Dendritic cell treated with granulocyte-macrophage colony-stimulating factor and Interleukin-4, amounts not matched to agents 40 ng/mL and 50 ng/mL, for 4 days (primary cell): ENCODE data around the gene NFYC.

Source experiments
- H3K27ac Mint-ChIP-seq: one replicate; pipeline ENCODE4 v1.8.0; 2022; ENCODE audit warnings: mild to moderate bottlenecking, mixed read lengths
- H3K27me3 Mint-ChIP-seq: one replicate; pipeline ENCODE4 v1.8.0; 2022; ENCODE audit warnings: mild to moderate bottlenecking, mixed read lengths
- H3K36me3 Mint-ChIP-seq: one replicate; pipeline ENCODE4 v1.8.0; 2022; ENCODE audit warnings: low read depth, mixed read lengths
- H3K4me1 Mint-ChIP-seq: one replicate; pipeline ENCODE4 v1.8.0; 2022; ENCODE audit warnings: low read depth, mixed read lengths
- H3K4me3 Mint-ChIP-seq: one replicate; pipeline ENCODE4 v1.8.0; 2022; ENCODE audit warnings: mild to moderate bottlenecking, moderate library complexity, mixed read lengths
- H3K9me3 Mint-ChIP-seq: one replicate; pipeline ENCODE4 v1.8.0; 2022; ENCODE audit warnings: mixed read lengths
- intact Hi-C: fragments of 100-400 bp; cut with micrococcal nuclease; formaldehyde crosslinking; loops from one replicate; pipeline ENCODE4 v1.15.0; 2022

NFYC gene

DNA sequence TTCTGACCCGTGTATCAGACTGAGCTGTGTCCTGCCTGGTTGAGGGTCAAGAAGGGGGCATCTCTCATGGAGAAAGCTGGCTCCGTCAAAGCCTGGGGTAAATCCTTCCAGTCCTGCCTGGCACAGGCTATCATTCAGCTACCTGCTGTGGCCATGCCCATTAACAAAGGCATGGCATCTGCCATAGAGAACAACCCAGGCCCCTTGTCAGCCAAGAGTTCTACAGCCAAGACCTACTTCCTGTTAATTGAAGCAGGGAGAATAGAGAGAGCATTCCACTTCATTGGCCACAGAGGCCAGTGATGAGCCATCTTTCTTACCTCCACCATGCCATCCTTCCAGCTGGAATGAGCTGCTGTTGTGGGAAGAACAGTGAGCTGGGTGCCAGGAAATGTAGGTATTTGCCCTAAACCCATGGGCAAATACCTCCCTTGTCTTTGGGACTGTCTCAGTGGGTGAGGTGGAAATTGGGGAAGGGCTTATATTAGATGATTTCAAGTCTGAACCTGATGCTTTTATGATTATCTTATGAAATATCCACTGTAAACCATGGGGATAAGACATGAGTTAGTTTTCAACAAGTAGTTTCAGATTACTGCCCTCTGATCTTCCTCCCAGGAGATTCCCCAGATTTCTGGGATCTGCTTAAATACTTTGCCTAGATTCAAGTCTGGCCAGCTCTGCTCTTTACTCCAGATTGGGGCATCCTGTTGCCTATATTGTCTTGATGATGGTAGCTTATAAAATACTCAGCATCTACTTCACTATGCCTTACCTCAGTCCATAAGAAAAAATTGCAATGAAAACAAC lies 80.8 kb downstream of the NFYC start:
- Mint-ChIP-seq H3K27me3 (no peaks in the 10 kb centered on the region), H3K4me1 (peaks cover 9% of the 10 kb centered on the region), H3K4me3 (no peak overlapping the region), H3K9me3 (no peaks in the 10 kb centered on the region), H3K36me3 (peaks cover 86% of the 10 kb centered on the region), H3K27ac (no peak overlapping the region)
- intact Hi-C loops, result loop anchor here (10.0 kb wide), 2 partner anchors 158 to 182 kb away; no protein-coding TSS in a partner anchor

DNA sequence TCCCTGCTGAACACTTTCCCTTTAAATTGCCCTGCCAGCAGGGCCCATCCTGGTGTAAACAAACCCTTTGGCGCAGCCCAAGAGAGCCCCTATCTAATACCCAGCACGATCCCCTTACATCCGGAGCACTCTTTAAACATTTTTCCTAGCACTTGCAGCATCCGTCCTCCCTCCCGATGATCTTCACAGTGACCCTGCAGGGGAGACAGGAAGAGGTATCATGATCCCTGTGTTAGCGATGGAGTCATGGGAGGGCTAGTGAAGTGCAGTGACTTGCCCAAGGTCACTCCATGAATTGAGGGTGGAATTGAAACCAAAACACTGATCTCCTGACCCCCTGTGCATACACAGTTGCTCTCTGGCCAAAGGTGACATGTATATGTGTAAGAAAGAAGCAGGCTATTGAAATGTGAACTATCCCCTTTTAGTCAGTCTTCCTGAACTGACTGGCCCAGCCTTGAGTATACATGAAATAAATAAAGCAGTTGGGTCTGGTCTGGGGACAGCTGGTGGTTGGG lies 82.3 kb downstream of the NFYC start:
- no peaks in the 10 kb centered on the region for H3K27me3 Mint-ChIP-seq
- H3K27ac Mint-ChIP-seq, result no peak overlapping the region
- peaks cover 82% of the 10 kb centered on the region for H3K36me3 Mint-ChIP-seq
- intact Hi-C loops, result loop anchor here (1.0 to 10.0 kb wide), 3 partner anchors 76 to 181 kb away; no protein-coding TSS in a partner anchor
- H3K9me3 Mint-ChIP-seq, result no peaks in the 10 kb centered on the region
- H3K4me1 Mint-ChIP-seq, result peaks cover 13% of the 10 kb centered on the region
- H3K4me3 Mint-ChIP-seq, result no peak overlapping the region

DNA sequence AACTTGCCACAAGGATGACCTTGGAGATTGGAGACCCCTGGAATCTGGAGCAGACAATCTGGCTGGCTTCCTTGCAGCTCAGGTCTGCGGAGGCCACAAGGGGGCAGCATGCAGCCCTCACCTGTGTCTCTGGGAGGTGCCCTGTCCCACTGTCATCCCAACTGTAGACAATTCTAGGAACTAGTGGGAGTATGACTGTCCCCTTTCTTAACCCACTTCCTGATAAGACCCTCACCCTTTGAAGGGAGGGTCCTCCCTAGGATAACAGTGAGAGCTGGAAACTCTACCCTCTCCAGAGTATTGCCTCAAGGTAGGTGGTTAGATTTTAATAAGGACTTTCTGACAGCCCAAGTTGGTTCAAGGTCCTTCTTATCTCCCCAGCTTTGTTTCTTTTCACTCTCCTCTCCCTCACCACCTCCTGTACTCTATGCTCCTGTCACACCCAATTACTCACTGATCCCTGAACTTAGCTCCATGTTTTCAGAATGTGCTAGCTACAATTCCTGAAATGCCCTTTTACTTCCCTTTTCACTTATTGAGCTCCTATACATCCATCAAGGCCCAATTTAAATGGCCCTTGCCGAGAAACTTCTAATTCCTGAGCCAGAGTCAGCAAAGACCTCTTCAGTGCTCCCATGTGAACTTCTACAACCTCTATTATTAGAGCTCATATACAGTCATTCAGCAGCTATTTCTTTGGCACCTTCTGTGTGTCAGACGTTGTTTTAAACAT lies 82.9 kb downstream of the NFYC start:
- Mint-ChIP-seq H3K27ac (no peak overlapping the region), H3K36me3 (peaks cover 78% of the 10 kb centered on the region)

DNA sequence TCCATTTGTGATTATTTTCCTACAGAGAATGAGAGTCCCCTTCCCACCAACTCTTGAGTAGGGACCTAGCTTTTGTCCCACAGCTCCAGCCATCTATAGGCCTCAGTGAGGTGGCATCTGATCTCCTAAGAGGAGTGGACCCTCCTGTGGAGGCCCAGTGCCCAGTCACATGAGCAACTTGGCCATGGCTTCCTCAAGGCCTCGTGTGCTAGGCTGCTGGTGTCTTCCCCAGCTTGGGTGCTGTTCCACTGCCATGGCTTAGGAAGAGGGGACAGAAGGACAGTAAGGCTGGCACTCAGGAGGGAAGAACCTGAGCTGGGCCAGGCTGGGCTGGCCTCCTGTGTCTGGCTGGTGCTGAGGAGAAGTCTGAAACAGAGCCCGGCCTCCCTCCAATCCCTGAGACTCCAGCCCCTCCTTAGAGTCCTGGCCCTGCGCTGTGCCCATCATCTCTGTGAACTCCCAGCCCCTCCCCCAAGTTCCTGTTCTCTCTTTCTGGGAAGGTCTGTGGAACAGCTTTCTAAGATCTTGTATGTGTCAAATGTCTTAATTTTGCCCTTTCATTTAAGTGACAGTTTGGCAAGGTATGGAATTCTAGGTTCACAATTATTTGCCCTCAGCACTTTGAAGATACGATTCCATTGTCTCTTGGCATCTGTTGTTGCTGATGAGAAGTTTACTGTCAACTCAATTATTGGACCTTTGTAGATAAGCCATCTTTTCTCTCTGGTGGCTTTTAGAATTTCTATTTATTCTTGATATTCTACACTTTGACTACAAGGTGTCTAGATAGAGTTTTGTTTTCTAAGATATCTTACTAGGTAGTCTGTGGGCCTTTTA lies 85.0 kb downstream of the NFYC start:
- H3K36me3 Mint-ChIP-seq, result peaks cover 58% of the 10 kb centered on the region
- no peak overlapping the region for H3K27ac Mint-ChIP-seq
- intact Hi-C loops, result loop anchor here (10.0 kb wide), 2 partner anchors 162 to 178 kb away; no protein-coding TSS in a partner anchor
- H3K9me3 Mint-ChIP-seq, result no peaks in the 10 kb centered on the region
- peaks cover 7% of the 10 kb centered on the region for H3K27me3 Mint-ChIP-seq
- no peak overlapping the region for H3K4me3 Mint-ChIP-seq
- H3K4me1 Mint-ChIP-seq, result peaks cover 23% of the 10 kb centered on the region

More for the DNA sequence above, 82.9 kb downstream of the NFYC start:
- no peaks in the 10 kb centered on the region for H3K9me3 Mint-ChIP-seq
- no peak overlapping the region for H3K4me3 Mint-ChIP-seq
- no peaks in the 10 kb centered on the region for H3K27me3 Mint-ChIP-seq
- intact Hi-C loops, result loop anchor here (1.0 to 10.0 kb wide), 3 partner anchors 76 to 180 kb away; no protein-coding TSS in a partner anchor
- H3K4me1 Mint-ChIP-seq, result peaks cover 15% of the 10 kb centered on the region

DNA sequence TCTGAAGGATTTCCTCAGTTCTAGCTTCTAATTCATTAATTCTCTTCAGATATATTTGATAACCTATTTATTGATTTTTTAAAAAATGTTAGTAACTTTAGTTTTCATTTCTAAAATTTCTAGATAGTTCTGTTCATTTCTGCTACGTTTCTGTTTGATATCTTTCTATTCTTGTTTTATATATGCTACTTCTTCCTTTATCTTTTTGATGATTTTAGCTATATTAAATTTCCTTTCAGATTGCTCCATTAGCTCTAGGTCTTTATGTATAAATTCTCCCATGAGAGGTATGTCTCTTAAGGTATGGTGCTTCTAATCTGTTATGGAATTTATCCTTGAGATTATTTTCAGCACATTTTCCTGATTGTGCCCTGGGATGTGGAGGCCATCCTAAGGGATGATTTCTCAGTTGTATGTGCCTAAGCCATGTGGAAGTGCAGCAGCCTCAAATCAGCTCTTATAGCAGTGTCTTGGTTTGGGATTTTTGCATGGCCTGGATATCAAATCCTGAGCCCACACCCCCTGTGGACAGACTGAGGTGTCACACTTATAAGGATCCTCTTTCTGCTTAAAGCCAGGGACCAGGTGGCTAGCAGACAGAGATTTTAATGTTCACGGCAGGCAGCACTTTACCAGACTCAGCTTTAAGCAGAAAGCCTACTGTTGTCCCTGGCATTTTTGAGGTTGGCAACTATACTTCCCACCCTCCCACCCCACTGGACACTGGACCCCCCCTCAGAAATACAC lies 85.9 kb downstream of the NFYC start:
- H3K4me1 Mint-ChIP-seq, result peaks cover 25% of the 10 kb centered on the region
- H3K36me3 Mint-ChIP-seq, result peaks cover 50% of the 10 kb centered on the region
- H3K9me3 Mint-ChIP-seq, result no peaks in the 10 kb centered on the region
- intact Hi-C loops, result loop anchor here (10.0 kb wide), 2 partner anchors 163 to 177 kb away; no protein-coding TSS in a partner anchor
- peaks cover 16% of the 10 kb centered on the region for H3K27me3 Mint-ChIP-seq
- H3K27ac Mint-ChIP-seq, result no peak overlapping the region
- H3K4me3 Mint-ChIP-seq, result no peak overlapping the region

DNA sequence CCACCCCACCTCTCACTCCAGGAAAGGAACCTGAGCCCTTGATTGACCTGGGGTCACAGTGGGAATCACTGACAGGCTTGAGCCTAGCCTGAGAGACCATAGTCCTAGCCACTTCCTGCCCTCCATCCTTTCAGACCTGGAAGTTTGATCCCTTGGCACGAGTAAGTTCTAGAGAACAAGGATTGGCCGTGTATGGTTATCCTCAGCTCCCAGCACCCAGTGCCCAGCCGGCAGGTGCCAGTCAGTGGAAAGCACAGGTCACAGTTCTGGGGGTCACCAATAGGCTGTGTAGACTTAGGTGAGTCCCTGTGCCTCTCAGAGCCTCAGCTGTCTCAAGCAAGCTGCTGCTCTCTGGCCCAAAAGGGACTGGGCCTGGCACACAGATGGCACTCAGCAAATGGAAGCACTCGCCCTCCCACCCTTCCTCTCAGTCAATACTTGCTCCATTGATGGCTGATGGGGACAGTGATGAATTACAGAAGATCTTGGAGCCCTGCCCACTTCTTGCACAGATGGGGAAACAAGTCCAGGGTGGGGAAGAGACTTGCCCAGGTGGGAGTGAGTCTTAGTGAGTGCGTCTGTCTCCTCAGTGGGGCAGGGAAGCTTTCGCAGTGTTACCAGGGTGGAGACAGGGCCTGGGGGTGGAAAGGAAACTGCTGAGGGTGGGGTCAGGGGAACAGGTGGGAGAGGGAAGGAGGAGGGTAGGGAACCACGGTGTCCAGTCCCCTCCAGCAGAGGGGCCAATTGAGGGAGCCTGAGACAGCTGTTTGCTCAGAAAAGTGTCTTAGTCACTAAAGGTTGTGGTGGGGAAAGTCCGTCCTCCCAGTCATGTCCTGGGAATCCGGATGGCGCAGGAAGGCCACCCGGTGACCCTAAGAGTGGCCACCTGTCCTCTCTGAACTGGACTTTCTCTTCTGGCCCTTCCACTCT lies 89.4 kb downstream of the NFYC start:
- Mint-ChIP-seq H3K4me1 (peaks cover 45% of the 10 kb centered on the region), H3K27me3 (peaks cover 45% of the 10 kb centered on the region), H3K9me3 (no peaks in the 10 kb centered on the region), H3K27ac (no peak overlapping the region), H3K4me3 (no peak overlapping the region), H3K36me3 (peaks cover 27% of the 10 kb centered on the region)
- intact Hi-C loops, result no loop called here

DNA sequence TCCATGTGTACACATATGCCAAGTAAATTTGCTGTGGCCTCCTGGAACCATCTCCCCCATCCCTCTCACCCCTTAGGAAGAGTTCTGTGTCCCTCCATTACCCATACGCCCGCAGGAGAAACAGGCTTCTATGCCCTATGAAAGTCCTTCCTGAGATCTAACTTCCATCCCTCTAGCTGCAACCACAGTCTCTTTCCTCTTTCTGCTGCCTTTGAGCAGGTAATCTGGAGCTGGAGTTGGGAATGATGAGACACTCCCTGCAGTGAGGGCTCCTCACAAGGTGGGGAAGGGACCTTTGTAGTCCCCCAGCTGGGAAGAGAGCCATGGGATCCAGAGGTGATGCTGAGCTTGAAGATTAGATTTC lies 90.1 kb downstream of the NFYC start:
- Mint-ChIP-seq H3K27ac (no peak overlapping the region), H3K9me3 (no peaks in the 10 kb centered on the region), H3K36me3 (peaks cover 20% of the 10 kb centered on the region), H3K27me3 (peaks cover 48% of the 10 kb centered on the region), H3K4me3 (no peak overlapping the region), H3K4me1 (peaks cover 40% of the 10 kb centered on the region)
- intact Hi-C loops, result no loop called here

DNA sequence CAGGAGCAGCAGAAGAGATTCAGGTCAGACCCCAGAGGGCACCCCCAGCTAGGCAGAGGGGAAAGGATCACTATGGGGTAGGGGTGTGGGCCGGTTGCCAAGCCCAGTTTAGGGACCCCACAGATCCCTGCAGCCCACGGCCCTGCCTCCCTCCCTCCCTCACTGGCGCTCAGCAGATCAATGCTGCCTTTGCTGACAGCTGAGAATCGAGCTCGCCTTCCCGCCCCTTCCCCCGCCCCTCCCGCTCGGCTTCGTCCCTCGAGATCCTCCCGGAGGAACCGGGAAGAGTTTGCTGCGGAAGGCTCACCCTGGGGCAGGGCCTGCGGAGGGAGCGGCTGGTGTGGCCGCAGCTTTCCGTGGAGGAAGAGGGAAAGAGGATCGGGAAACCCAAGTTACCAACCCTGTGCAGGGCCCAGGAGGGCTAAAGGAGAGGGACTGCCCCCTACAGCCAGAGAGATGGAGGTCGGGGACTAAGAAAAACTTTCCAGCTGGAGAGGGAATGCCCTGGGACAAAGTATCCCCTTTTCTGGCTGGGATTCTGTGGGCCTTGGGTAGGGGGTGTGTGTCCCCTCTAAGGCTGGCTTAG lies 91.0 kb downstream of the NFYC start:
- peaks cover 12% of the 10 kb centered on the region for H3K36me3 Mint-ChIP-seq
- H3K27me3 Mint-ChIP-seq, result peaks cover 55% of the 10 kb centered on the region
- H3K4me1 Mint-ChIP-seq, result peaks cover 38% of the 10 kb centered on the region
- H3K27ac Mint-ChIP-seq, result no peak overlapping the region
- H3K4me3 Mint-ChIP-seq, result peak overlapping the region; percentile 33
- intact Hi-C loops, result no loop called here
- no peaks in the 10 kb centered on the region for H3K9me3 Mint-ChIP-seq

DNA sequence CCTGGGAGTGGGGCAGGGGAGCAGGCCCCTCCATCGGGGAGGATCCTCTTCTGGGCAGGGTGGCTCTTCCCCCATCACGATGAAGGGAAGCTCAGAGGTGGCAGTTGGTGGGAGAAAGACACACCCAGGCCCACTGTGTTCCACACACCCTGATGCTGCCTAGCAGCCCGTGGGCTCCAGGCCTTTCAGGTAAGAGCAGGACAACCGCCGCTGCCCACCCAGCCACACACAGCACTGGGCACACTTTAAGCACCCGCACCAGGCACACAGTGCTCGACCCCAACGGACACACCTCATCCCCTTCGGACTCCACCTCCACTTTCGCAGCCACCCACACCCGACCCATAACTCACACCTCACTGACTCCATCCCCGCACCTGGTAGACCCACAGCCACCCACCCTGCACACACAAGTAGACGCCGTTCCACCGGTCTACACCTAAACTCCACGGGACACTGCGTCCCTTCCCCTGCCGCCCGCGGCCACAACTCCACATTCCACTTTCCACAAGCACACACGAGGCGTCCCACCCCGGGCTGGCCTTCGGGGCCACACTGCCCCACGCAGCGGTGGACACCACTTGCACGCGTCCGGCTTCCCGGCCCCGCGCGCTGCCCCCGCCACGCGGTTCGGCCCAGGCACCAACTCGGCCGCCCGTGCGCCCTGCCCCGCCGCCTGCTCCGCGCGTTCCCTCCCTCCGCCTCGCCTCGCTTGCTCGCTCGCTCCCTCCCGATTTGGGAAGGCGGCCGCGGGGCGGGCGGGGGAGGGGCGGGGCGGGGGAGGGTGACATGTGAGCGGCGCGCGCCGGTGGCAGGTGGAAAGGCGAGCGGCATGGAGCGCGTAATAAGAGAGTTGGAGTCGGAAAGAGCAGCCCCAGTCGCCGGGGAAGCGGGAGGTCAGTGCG lies 91.7 kb downstream of the NFYC start, which contains the start of gene KCNQ4:
Gene KCNQ4, plus strand, starts transcription at position 787 of the 905 bp plus-strand sequence. CDS start 307 bp downstream, outside the sequence.
- Mint-ChIP-seq H3K27ac (peak within 1 kb of the TSS; percentile 42), H3K4me1 (peaks cover 38% of the 10 kb centered on the region), H3K36me3 (peaks cover 8% of the 10 kb centered on the region), H3K27me3 (peaks cover 59% of the 10 kb centered on the region), H3K9me3 (no peaks in the 10 kb centered on the region), H3K4me3 (peak within 1 kb of the TSS; percentile 72)
- intact Hi-C loops, result no loop called here

DNA sequence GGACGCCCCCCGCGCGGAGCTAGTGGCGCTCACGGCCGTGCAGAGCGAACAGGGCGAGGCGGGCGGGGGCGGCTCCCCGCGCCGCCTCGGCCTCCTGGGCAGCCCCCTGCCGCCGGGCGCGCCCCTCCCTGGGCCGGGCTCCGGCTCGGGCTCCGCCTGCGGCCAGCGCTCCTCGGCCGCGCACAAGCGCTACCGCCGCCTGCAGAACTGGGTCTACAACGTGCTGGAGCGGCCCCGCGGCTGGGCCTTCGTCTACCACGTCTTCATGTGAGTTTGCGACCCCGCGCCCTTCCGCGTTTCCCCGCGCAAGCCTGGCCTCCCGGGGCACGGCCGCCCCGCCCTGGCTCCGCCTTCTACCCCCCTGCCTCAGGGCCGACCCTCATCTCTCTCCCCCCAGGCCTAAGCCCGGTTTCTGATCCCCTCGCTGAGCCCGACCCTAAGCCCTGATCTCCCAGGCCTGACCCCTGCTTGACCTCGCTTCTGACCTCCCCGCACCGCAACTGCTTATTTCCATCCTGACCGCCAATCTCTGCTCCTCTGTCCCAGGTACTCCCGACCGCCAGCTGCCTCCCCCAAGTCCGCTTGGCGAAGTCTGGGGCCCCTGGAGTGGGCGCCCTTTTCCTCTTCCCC lies 92.8 kb downstream of the NFYC start:
- Mint-ChIP-seq H3K9me3 (no peaks in the 10 kb centered on the region), H3K27ac (peak overlapping the region; percentile 42), H3K4me1 (peaks cover 30% of the 10 kb centered on the region), H3K4me3 (peak overlapping the region; percentile 72), H3K27me3 (peaks cover 65% of the 10 kb centered on the region), H3K36me3 (no peaks in the 10 kb centered on the region)
- intact Hi-C loops, result no loop called here

DNA sequence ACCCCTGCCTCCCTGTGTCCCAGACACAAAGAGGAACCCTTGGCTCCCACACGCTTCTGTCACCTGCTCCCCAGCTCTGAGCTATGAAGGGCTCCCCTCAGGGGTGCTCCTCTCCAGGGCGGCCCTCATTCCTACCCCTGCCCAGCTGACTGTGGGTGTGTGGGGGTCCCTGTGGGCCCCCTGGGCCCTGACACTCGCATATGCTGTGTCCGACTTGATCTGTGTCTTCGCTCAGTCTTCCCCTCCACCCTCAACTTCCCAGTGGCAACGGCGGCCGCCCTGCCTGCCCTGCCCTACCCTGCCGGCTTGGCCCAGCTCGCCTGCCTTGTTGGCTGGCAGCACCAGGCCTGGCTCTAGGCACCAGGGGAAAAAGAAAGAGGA lies 93.3 kb downstream of the NFYC start:
- no peaks in the 10 kb centered on the region for H3K9me3 Mint-ChIP-seq
- peaks cover 66% of the 10 kb centered on the region for H3K27me3 Mint-ChIP-seq
- H3K4me1 Mint-ChIP-seq, result peaks cover 30% of the 10 kb centered on the region
- intact Hi-C loops, result no loop called here
- peak overlapping the region; percentile 42 for H3K27ac Mint-ChIP-seq
- peak overlapping the region; percentile 72 for H3K4me3 Mint-ChIP-seq
- no peaks in the 10 kb centered on the region for H3K36me3 Mint-ChIP-seq
